A673 (cell line): ENCODE data around the gene CYP26C1. TPM values are rescaled to one million over a fixed set of nuclear protein-coding genes. Genes with fewer than 3 reads are reported as not detected.
A peak's percentile ranks its signal among the peaks of the same experiment; 100 is the strongest.

Experiments
- BruUV-seq: library from RNA; stranded (reverse); fragments of 400-500 nt; replicated peaks from 2 replicates; lab custom pipeline; 2021; lab: Mats Ljungman, UMichigan
- CTCF ChIA-PET: fragments of 300-600 bp; sonication (Branson Sonifier 250); formaldehyde crosslinking; loops from one replicate; lab custom pipeline; 2022; ENCODE audit warnings: antibody characterized with exemption; lab: Charles Lee
- POLR2A ChIA-PET: fragments of 300-600 bp; sonication (Branson Sonifier 250); formaldehyde crosslinking; loops from one replicate; lab custom pipeline; 2022; ENCODE audit warnings: antibody characterized with exemption; ENCODE audit not compliant: low non-redundant PET; lab: Charles Lee
- DNase-seq: peaks from one replicate; pipeline ENCODE4 v3.0.0-alpha.2; 2015; ENCODE audit warnings: low spot score
- H3K27ac ChIP-seq: fragments of 200-600 bp; sonication (generic); 2 replicates; pipeline ENCODE4 v1.5.1; 2016; ENCODE audit warnings: mixed run types, low read depth, mild to moderate bottlenecking, mixed read lengths, antibody characterized with exemption, low read length; ENCODE audit not compliant: poor library complexity, severe bottlenecking
- H3K27me3 ChIP-seq: fragments of 200-600 bp; sonication (generic); replicated peaks from 2 replicates; pipeline ENCODE4 v1.6.1; 2017; ENCODE audit warnings: mixed run types, low read depth, mild to moderate bottlenecking, mixed read lengths, antibody characterized with exemption, low read length; ENCODE audit not compliant: insufficient read depth, poor library complexity
- H3K36me3 ChIP-seq: fragments of 200-600 bp; sonication (generic); 2 replicates; pipeline ENCODE4 v1.6.1; 2016; ENCODE audit warnings: mixed run types, mild to moderate bottlenecking, mixed read lengths, antibody characterized with exemption, low read length; ENCODE audit not compliant: insufficient read depth, poor library complexity, severe bottlenecking
- H3K4me1 ChIP-seq: fragments of 200-600 bp; sonication (generic); 2 replicates; pipeline ENCODE4 v1.6.1; 2017; ENCODE audit warnings: mixed run types, mild to moderate bottlenecking, mixed read lengths, antibody characterized with exemption, low read length; ENCODE audit not compliant: insufficient read depth, poor library complexity, severe bottlenecking
- H3K4me3 ChIP-seq: fragments of 200-600 bp; sonication (generic); 2 replicates; pipeline ENCODE4 v1.5.1; 2016; ENCODE audit warnings: low read depth, mixed run types, mild to moderate bottlenecking, mixed read lengths, low read length; ENCODE audit not compliant: poor library complexity, severe bottlenecking
- H3K9me3 ChIP-seq: fragments of 200-600 bp; sonication (generic); 2 replicates; pipeline ENCODE4 v1.6.1; 2016; ENCODE audit warnings: mixed run types, low read depth, mild to moderate bottlenecking, mixed read lengths, antibody characterized with exemption, low read length; ENCODE audit not compliant: poor library complexity, severe bottlenecking
- EZH2 ChIP-seq: fragments of 200-600 bp; sonication (generic); IDR thresholded peaks from 2 replicates; pipeline ENCODE4 v1.6.1; 2017; ENCODE audit warnings: borderline replicate concordance, low read depth, mild to moderate bottlenecking, mixed read lengths, antibody characterized with exemption, low read length; ENCODE audit not compliant: poor library complexity, severe bottlenecking
- intact Hi-C: fragments of 100-400 bp; cut with micrococcal nuclease; formaldehyde crosslinking; loops from one replicate; pipeline ENCODE4 v1.10.0; 2022; ENCODE audit not compliant: unreplicated experiment
- total RNA-seq: library from RNA; stranded (reverse); gene quantifications from 2 replicates; pipeline ENCODE4 v1.2.3, GENCODE V29; 2021
- TF ChIP-seq, protein P1 (sequence below): fragments of 300-800, 200-600 bp; sonication (generic); conservative IDR thresholded peaks from 2 replicates; pipeline ENCODE4 v1.5.1; 2017; ENCODE audit warnings: low read depth, mild to moderate bottlenecking, antibody characterized with exemption, low read length, moderate library complexity, mixed read lengths

CYP26C1 gene
- total RNA-seq, 1 experiment from 2014 or later, result 0.13 TPM

DNA sequence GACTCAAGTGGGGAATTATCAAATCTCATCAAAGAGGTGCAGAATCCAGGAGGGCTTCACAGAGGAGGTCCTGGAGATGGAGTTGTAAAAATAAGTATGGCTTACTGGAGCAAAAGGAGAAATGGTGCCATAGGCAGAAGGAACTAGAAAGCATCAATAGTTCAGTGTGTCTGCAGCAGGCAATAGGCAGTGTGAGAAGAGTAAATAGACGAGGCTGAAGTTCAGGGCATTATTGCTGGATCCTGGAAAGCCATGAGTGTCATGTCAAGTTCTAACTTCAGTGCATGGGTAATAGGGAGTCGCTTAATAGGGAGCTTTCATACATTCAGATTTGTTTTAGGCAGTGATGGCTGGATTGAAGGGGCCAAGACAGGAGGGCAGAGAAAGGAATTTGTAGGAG is 52.4 kb downstream of the CYP26C1 start:
- H3K4me1 ChIP-seq, result no peaks in the 10 kb centered on the region
- no peak for TF ChIP-seq EZH2
- TF ChIP-seq, protein P1, sequence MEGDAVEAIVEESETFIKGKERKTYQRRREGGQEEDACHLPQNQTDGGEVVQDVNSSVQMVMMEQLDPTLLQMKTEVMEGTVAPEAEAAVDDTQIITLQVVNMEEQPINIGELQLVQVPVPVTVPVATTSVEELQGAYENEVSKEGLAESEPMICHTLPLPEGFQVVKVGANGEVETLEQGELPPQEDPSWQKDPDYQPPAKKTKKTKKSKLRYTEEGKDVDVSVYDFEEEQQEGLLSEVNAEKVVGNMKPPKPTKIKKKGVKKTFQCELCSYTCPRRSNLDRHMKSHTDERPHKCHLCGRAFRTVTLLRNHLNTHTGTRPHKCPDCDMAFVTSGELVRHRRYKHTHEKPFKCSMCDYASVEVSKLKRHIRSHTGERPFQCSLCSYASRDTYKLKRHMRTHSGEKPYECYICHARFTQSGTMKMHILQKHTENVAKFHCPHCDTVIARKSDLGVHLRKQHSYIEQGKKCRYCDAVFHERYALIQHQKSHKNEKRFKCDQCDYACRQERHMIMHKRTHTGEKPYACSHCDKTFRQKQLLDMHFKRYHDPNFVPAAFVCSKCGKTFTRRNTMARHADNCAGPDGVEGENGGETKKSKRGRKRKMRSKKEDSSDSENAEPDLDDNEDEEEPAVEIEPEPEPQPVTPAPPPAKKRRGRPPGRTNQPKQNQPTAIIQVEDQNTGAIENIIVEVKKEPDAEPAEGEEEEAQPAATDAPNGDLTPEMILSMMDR, result no peak
- peaks cover 7% of the 10 kb centered on the region for H3K27me3 ChIP-seq
- H3K4me3 ChIP-seq, result no peak overlapping the region
- no peaks in the 10 kb centered on the region for H3K9me3 ChIP-seq
- no TSS peak for BruUV-seq
- ChIA-PET POLR2A (no interaction called here), CTCF (no interaction called here)
- intact Hi-C loops, result loop anchor here (10.0 kb wide), 1 partner anchor 242 kb away; no protein-coding TSS in a partner anchor
- no peaks in the 10 kb centered on the region for H3K36me3 ChIP-seq
- no peak overlapping the region for H3K27ac ChIP-seq
- no peak for DNase-seq

DNA sequence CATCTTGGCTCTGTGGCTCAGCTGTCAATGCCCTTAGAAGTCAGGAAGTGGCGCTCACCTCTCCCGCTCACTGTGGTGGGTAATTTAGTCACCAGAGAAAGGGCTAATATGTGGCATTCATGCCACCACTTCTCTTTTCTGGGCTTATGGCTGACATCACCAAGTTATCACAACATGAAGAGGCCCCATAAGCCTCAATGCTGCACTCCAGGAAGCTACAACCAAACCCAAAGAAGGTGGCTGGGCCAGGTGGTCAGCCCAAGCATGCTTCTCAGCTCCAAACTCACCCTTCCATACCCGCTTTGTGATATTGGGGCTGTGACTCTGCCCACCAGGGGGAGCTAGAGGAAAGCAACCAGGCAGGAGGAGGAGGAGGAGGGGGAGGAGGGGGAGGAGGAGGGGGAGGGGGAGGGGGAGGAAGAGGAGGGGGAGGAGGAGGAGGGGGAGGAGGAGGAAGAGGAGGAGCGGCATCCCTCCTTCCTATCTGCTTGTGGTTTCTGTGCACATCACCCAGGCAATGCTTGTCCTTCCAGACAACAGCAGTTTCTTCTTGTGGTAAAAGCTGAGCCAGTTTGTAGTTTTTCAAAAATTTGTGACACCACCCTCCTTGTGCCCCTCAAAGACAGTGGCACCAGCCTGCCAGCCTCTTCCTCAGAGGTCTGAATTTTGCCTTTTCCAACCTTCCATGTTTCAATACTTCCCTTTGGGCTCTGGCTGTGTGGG is 55.2 kb downstream of the CYP26C1 start:
- peak; percentile 76 for DNase-seq
- ChIA-PET POLR2A (no interaction called here), CTCF (interaction anchor here (0.5 to 1.4 kb wide), 3 partner anchors 109 to 380 kb away, joined by 4 to 10 read pairs (median 5); partner anchors contain the start of gene MYOF)
- no peak overlapping the region for H3K4me3 ChIP-seq
- no peak overlapping the region for H3K27ac ChIP-seq
- H3K36me3 ChIP-seq, result no peaks in the 10 kb centered on the region
- H3K9me3 ChIP-seq, result no peaks in the 10 kb centered on the region
- no TSS peak for BruUV-seq
- intact Hi-C loops, result loop anchor here (1.0 to 10.0 kb wide), 2 partner anchors 173 to 239 kb away; no protein-coding TSS in a partner anchor
- H3K27me3 ChIP-seq, result peaks cover 7% of the 10 kb centered on the region
- TF ChIP-seq EZH2, result no peak
- TF ChIP-seq, protein P1, result peak; percentile 60
- no peaks in the 10 kb centered on the region for H3K4me1 ChIP-seq

Other genes with a start within 250 kb of the CYP26C1 start
- gene EXOC6, start 212.3 kb upstream of the CYP26C1 start, total RNA-seq, result 32.6 and 35.0 TPM in 2 replicates
- gene CYP26A1, start 13.1 kb downstream of the CYP26C1 start, total RNA-seq, result not detected in 2 replicates